Measurements from ENCODE around the gene SHC2.

- TF ChIP-seq, protein P1, sequence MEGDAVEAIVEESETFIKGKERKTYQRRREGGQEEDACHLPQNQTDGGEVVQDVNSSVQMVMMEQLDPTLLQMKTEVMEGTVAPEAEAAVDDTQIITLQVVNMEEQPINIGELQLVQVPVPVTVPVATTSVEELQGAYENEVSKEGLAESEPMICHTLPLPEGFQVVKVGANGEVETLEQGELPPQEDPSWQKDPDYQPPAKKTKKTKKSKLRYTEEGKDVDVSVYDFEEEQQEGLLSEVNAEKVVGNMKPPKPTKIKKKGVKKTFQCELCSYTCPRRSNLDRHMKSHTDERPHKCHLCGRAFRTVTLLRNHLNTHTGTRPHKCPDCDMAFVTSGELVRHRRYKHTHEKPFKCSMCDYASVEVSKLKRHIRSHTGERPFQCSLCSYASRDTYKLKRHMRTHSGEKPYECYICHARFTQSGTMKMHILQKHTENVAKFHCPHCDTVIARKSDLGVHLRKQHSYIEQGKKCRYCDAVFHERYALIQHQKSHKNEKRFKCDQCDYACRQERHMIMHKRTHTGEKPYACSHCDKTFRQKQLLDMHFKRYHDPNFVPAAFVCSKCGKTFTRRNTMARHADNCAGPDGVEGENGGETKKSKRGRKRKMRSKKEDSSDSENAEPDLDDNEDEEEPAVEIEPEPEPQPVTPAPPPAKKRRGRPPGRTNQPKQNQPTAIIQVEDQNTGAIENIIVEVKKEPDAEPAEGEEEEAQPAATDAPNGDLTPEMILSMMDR (conservative IDR thresholded peaks at IDR 0.05; ENCODE audit: low read depth, low read length): no peak
- TF ChIP-seq EZH2 (IDR thresholded peaks at IDR 0.05; ENCODE audit: borderline replicate concordance, low read depth, low read length, poor library complexity, severe bottlenecking): no peak
Observed at GRCh38 chr19:441213-441836, 19.5 kb downstream of the SHC2 start.
